Measurements from ENCODE around the gene CHCHD6. TPM values are rescaled to one million over a fixed set of nuclear protein-coding genes. Genes with fewer than 3 reads are reported as not detected.

Gene CHCHD6
- total RNA-seq, 3 donors from 2014 or later: 5.9 to 9.8 (median 6.5) TPM

GRCh38 chr3:126948980-126949535 is 245.0 kb downstream of the CHCHD6 start:
- no peak overlapping the region for H3K4me3 ChIP-seq
- H3K9me3 ChIP-seq: no peaks in the 10 kb centered on the region
- intact Hi-C loops (cut with DNase I, micrococcal nuclease): no loop called here
- H3K4me1 ChIP-seq (ENCODE audit: low read depth): no peaks in the 10 kb centered on the region
- H3K36me3 ChIP-seq (ENCODE audit: low read depth): no peaks in the 10 kb centered on the region
- TF ChIP-seq, protein P1, sequence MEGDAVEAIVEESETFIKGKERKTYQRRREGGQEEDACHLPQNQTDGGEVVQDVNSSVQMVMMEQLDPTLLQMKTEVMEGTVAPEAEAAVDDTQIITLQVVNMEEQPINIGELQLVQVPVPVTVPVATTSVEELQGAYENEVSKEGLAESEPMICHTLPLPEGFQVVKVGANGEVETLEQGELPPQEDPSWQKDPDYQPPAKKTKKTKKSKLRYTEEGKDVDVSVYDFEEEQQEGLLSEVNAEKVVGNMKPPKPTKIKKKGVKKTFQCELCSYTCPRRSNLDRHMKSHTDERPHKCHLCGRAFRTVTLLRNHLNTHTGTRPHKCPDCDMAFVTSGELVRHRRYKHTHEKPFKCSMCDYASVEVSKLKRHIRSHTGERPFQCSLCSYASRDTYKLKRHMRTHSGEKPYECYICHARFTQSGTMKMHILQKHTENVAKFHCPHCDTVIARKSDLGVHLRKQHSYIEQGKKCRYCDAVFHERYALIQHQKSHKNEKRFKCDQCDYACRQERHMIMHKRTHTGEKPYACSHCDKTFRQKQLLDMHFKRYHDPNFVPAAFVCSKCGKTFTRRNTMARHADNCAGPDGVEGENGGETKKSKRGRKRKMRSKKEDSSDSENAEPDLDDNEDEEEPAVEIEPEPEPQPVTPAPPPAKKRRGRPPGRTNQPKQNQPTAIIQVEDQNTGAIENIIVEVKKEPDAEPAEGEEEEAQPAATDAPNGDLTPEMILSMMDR (IDR thresholded peaks at IDR 0.05): no peak
- DNase-seq: no peak
- ATAC-seq: no peak

DNA sequence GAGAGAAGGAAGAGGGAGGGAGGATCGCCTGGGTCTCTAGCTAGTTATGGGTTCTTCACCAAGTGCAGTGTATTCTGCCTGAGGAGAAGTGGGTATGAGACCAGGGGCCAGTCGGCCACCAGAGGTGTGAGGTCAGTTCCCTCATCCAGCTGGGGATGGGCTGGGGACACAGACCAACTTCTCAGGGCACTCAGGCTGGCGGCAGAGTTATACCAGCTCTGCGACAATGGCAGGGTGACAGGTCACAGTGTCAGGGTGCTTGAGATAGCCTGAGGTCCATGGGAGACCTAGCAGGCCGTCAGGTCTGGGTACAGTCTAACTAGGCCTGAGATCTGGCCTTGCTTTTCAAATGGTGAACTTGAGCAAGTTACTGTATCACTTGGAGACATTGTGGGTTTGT is 247.5 kb downstream of the CHCHD6 start:
- no peaks in the 10 kb centered on the region for H3K9me3 ChIP-seq
- H3K36me3 ChIP-seq (ENCODE audit: low read depth): no peaks in the 10 kb centered on the region
- DNase-seq (no peak), ATAC-seq (no peak)
- intact Hi-C loops (cut with DNase I, micrococcal nuclease): no loop called here
- no peak overlapping the region for H3K4me3 ChIP-seq
- TF ChIP-seq, protein P1 (IDR thresholded peaks at IDR 0.05): no peak
- H3K4me1 ChIP-seq (ENCODE audit: low read depth): no peaks in the 10 kb centered on the region

DNA sequence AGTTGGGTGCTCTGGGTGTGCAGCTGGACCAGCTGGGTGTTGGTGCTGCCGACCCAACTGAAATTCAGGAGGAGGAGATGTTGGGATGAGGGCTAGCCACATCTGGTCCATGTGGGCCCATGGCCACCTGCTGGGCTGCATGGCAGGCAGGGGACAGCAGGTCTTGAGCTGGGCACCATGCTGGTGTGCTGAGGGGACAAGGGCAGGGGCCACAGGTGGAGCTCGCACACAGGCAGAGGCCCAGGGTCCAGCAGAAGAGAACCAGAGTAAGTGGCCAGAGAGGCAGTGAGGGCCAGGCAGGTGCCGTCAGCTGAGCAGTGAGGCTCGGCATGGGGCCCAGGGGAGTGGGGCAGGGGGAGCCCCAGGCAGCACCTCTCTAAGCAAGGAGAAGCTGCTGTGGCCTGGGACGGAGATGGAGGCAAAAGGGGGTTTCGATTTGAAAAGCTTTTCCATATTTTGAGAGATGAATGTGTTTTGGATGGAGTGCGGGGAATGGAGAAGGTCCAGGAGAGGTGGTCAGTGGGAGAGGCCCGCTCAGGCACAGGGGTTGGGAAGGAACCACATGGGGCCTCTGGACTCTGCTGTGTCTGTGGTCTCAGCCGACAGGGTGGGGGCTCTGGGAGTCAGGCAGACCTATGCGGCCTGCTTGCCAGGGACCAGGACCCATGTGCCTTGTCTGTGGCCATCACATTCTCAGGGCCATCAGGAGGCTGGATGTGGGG is 248.4 kb downstream of the CHCHD6 start:
- no peaks in the 10 kb centered on the region for H3K9me3 ChIP-seq
- intact Hi-C loops (cut with DNase I, micrococcal nuclease): no loop called here
- ATAC-seq (no peak), DNase-seq (no peak)
- TF ChIP-seq, protein P1 (IDR thresholded peaks at IDR 0.05): no peak
- H3K4me1 ChIP-seq (ENCODE audit: low read depth): no peaks in the 10 kb centered on the region
- no peak overlapping the region for H3K4me3 ChIP-seq
- H3K36me3 ChIP-seq (ENCODE audit: low read depth): no peaks in the 10 kb centered on the region

DNA sequence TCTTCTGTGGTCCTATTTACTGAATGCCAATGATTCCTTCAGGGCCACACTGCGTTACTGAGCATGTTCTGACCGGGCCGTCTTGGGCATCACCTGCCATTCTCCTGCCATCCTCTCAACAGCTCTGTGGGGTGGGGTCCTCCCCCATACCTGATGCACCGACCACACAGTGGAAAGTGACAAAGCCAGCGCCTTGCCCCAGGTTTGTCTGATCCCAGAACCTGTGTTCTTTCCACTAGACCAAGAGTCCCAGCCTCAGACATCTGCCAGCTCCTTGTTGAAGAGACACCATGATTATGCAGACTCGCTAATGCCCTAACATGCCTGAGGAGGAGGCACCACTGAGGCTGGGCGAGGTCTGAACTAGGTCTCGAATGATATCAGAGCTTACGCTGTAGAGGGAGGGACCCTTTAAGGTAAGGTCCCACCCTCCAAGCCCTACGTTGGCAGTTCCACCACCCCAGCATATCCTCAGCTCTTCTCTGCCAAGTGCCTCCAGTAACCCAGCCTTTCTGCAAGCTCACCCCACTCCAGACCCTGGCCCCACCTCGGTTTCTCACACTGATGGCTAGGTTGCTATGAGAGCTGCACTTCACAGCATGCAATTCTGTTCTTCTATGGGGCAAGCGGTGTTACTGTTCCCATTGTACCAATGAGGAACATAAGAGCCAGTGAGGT is 249.1 kb downstream of the CHCHD6 start:
- Histone ChIP-seq H3K9me3 (no peaks in the 10 kb centered on the region), H3K4me3 (no peak overlapping the region), H3K36me3 (ENCODE audit: low read depth) (no peaks in the 10 kb centered on the region), H3K4me1 (ENCODE audit: low read depth) (no peaks in the 10 kb centered on the region)
- intact Hi-C loops (cut with DNase I, micrococcal nuclease): no loop called here
- TF ChIP-seq, protein P1 (IDR thresholded peaks at IDR 0.05): no peak
- ATAC-seq (no peak), DNase-seq (no peak)

GRCh38 chr3:126954141-126954842 is 250.3 kb downstream of the CHCHD6 start:
- no peaks in the 10 kb centered on the region for H3K9me3 ChIP-seq
- no peak overlapping the region for H3K4me3 ChIP-seq
- no peak for DNase-seq
- H3K4me1 ChIP-seq (ENCODE audit: low read depth): no peaks in the 10 kb centered on the region
- no peaks in the 10 kb centered on the region for H3K36me3 ChIP-seq (ENCODE audit: low read depth)
- intact Hi-C loops (cut with DNase I, micrococcal nuclease): no loop called here
- ATAC-seq: peak; percentile 33
- TF ChIP-seq, protein P1 (IDR thresholded peaks at IDR 0.05): no peak
